Activated T-helper 1 cell treated with Interleukin-2 at 50 U/mL for 16 hours (primary cell): ENCODE measurements around the gene ABTB1.

Experiments used
- DNase-seq: peaks from one replicate; pipeline ENCODE4 v3.0.0-alpha.2; 2020; ENCODE audit warnings: low read depth

The ABTB1 gene

GRCh38 chr3:127720161-127720823 lies 47.5 kb downstream of the ABTB1 start:
- DNase-seq, result no peak

GRCh38 chr3:127720985-127721935 lies 48.5 kb downstream of the ABTB1 start:
- DNase-seq, result no peak

- no peak for DNase-seq
Observed at GRCh38 chr3:127722091-127722784, 49.5 kb downstream of the ABTB1 start.

- DNase-seq, result no peak
Observed at GRCh38 chr3:127723011-127723567, 50.3 kb downstream of the ABTB1 start.

GRCh38 chr3:127726894-127727293 lies 54.1 kb downstream of the ABTB1 start:
- no peak for DNase-seq

- DNase-seq, result no peak
Observed at GRCh38 chr3:127728417-127729015, 55.8 kb downstream of the ABTB1 start.

- DNase-seq, result no peak
Observed at GRCh38 chr3:127729556-127730056, 56.9 kb downstream of the ABTB1 start.

- no peak for DNase-seq
Observed at GRCh38 chr3:127730171-127730570, 57.4 kb downstream of the ABTB1 start.
